H1 (cell line): ENCODE data around the gene CCDC127. TPM values are rescaled to one million over a fixed set of nuclear protein-coding genes. Genes with fewer than 3 reads are reported as not detected.

Source experiments
- CHD1 ChIP-seq: IDR thresholded peaks from 2 replicates; pipeline ENCODE4 v1.6.1; 2012; ENCODE audit warnings: low read depth, low read length, improper control_type of control experiment
- JUN ChIP-seq: IDR thresholded peaks from 2 replicates; pipeline ENCODE4 v1.6.1; 2011; ENCODE audit warnings: low read depth, mild to moderate bottlenecking, improper control_type of control experiment, low read length
- NRF1 ChIP-seq: IDR thresholded peaks from 2 replicates; pipeline ENCODE4 v1.6.1; 2011; ENCODE audit warnings: mild to moderate bottlenecking, low read depth, low read length, improper control_type of control experiment
- POLR2AphosphoS5 ChIP-seq: IDR thresholded peaks from 2 replicates; pipeline ENCODE4 v1.6.1; 2011; ENCODE audit warnings: low read depth, low read length
- SRF ChIP-seq: IDR thresholded peaks from 2 replicates; pipeline ENCODE4 v1.6.1; 2011; ENCODE audit warnings: mild to moderate bottlenecking, low read depth, low read length, moderate library complexity
- TAF1 ChIP-seq: IDR thresholded peaks from 2 replicates; pipeline ENCODE4 v1.6.1; 2011; ENCODE audit warnings: mild to moderate bottlenecking, low read depth, low read length
- USF2 ChIP-seq: IDR thresholded peaks from 2 replicates; pipeline ENCODE4 v1.6.1; 2011; ENCODE audit warnings: low read length, improper control_type of control experiment
- ZNF274 ChIP-seq: IDR thresholded peaks from 2 replicates; pipeline ENCODE4 v1.7.0; 2012; ENCODE audit warnings: low read length, borderline replicate concordance; ENCODE audit errors: extremely low read depth
- polyA plus RNA-seq, 7 experiments: library from polyadenylated mRNA; depleted of rRNA in 3 of 7; stranded (reverse) in 5 of 7; unstranded in 2 of 7; fragments of >200 nt in 5 of 7; fragments of 200-250 nt in 2 of 7; gene quantifications; 1 replicate in 5 of 7; 2 replicates in 1 of 7; 4 replicates in 1 of 7; pipeline versions ENCODE4 v1.2.1 to v1.2.3, GENCODE V29; 2011 to 2013; ENCODE audit warnings: missing spikeins in 2 of 7, mixed read lengths in 2 of 7
- total RNA-seq: library from RNA; stranded (reverse); fragmentation: NEBNext Ultra II Directional; extraction: Animal tissue kit (Norgen Biotek cat#: 25700); gene quantifications from 2 replicates; pipeline ENCODE4 v1.2.1, GENCODE V29; 2021

CCDC127 gene
- total and polyA plus RNA-seq, 2 of the 8 experiments (the other 6 are each of a cell fraction or from before 2014, with no cell fraction given): 2.9 to 8.0 TPM

GRCh38 chr5:208449-209114 lies 9.4 kb downstream of the CCDC127 start (continued):
- TF ChIP-seq JUN (no peak), ZNF274 (no peak), CHD1 (no peak), POLR2AphosphoS5 (no peak), TAF1 (no peak), SRF (no peak), NRF1 (no peak), USF2 (no peak)
